Smooth muscle cell of trachea (primary cell): Measurements from ENCODE around the gene EXTL1. TPM values are rescaled to one million over a fixed set of nuclear protein-coding genes. Genes with fewer than 3 reads are reported as not detected.

Experiments used
- total RNA-seq: library from RNA; depleted of rRNA; stranded (reverse); fragments of >200 nt; gene quantifications from 2 replicates; pipeline ENCODE4 v1.2.1, GENCODE V29; 2014

EXTL1 gene
- total RNA-seq = 0.29 and 0.83 TPM in 2 replicates

GRCh38 chr1:26021647-26022403, at the start of gene EXTL1:
Gene EXTL1 (plus strand): TSS chr1:26021775. CDS start chr1:26022647, 872 bp downstream.

GRCh38 chr1:25997828-25998761, 23.5 kb upstream of the EXTL1 start, which contains the start of gene PAFAH2:
Gene PAFAH2 (minus strand): TSS chr1:25998063. CDS start chr1:25990816, 7,247 bp downstream.

GRCh38 chr1:26045722-26046245, 24.2 kb downstream of the EXTL1 start, which contains the start of gene SLC30A2:
Gene SLC30A2 (minus strand): TSS chr1:26046118. CDS start chr1:26045896, 222 bp downstream.

GRCh38 chr1:26067432-26067911, 45.9 kb downstream of the EXTL1 start, which contains the start of gene TRIM63:
Gene TRIM63 (minus strand): TSS chr1:26067630. CDS start chr1:26067494, 136 bp downstream.

Other genes with a start within 250 kb of the EXTL1 start
- gene SELENON, start 221.6 kb upstream of the EXTL1 start, total RNA-seq = 27.5 and 34.9 TPM in 2 replicates
- gene MTFR1L, start 201.8 kb upstream of the EXTL1 start, total RNA-seq = 45.7 and 66.0 TPM in 2 replicates
- gene AUNIP, start 162.3 kb upstream of the EXTL1 start, total RNA-seq = 0.33 and 1.0 TPM in 2 replicates
- gene PAQR7, start 146.1 kb upstream of the EXTL1 start, total RNA-seq = 6.8 and 22.5 TPM in 2 replicates
- gene STMN1, start 115.4 kb upstream of the EXTL1 start, total RNA-seq = 37.1 and 248 TPM in 2 replicates
- 11.9 and 39.6 TPM in 2 replicates for gene PAFAH2, start 23.7 kb upstream of the EXTL1 start, total RNA-seq
- not detected in 2 replicates for gene SLC30A2, start 24.3 kb downstream of the EXTL1 start, total RNA-seq
- 0.15 TPM in 1 of 2 replicates, not detected in the other for gene TRIM63, start 45.9 kb downstream of the EXTL1 start, total RNA-seq
- 2.6 and 4.4 TPM in 2 replicates for gene PDIK1L, start 90.0 kb downstream of the EXTL1 start, total RNA-seq
- gene FAM110D, start 137.3 kb downstream of the EXTL1 start, total RNA-seq = not detected in 2 replicates
- gene C1orf232, start 147.2 kb downstream of the EXTL1 start, total RNA-seq = not detected in 2 replicates
- gene ZNF593, start 148.1 kb downstream of the EXTL1 start, total RNA-seq = 15.3 and 23.2 TPM in 2 replicates
- not detected in 2 replicates for gene ZNF593OS, start 150.1 kb downstream of the EXTL1 start, total RNA-seq
- gene CNKSR1, start 155.7 kb downstream of the EXTL1 start, total RNA-seq = 0.17 TPM in 1 of 2 replicates, not detected in the other
- not detected in 2 replicates for gene CATSPER4, start 168.8 kb downstream of the EXTL1 start, total RNA-seq
- gene CEP85, start 212.4 kb downstream of the EXTL1 start, total RNA-seq = 3.3 and 7.9 TPM in 2 replicates